Ovary (tissue), 9 donors: Measurements from ENCODE around the gene STX11. TPM values are rescaled to one million over a fixed set of nuclear protein-coding genes. Genes with fewer than 3 reads are reported as not detected.
A peak's percentile ranks its signal among the peaks of the same experiment; 100 is the strongest.

ENCODE experiments used
- DNase-seq, 5 donors: peaks; one replicate each; pipeline ENCODE4 v3.0.0-alpha.2; 2019 to 2020
- H3K27ac ChIP-seq, 2 donors: fragments of 200-600 bp; one replicate each; pipeline versions ENCODE4 v1.5.1 to v1.8.0; 2019 to 2022
- H3K27me3 ChIP-seq: fragments of 200-600 bp; one replicate; pipeline ENCODE4 v1.8.0; 2022
- H3K36me3 ChIP-seq: fragments of 200-600 bp; sonication (generic); one replicate; pipeline ENCODE4 v1.5.1; 2019
- H3K4me1 ChIP-seq: one replicate; pipeline ENCODE4 v1.8.1; 2013; ENCODE audit warnings: mild to moderate bottlenecking, moderate library complexity; ENCODE audit not compliant: insufficient read depth
- H3K4me3 ChIP-seq: fragments of 200-600 bp; sonication (generic); one replicate; pipeline ENCODE4 v1.5.1; 2017
- H3K9me3 ChIP-seq, 2 donors: fragments of 200-600 bp in 1 of 2; sonication (generic) in 1 of 2; one replicate each; pipeline versions ENCODE4 v1.5.1 to v1.8.1; 2013 to 2019; ENCODE audit warnings: mild to moderate bottlenecking in 1 of 2, moderate library complexity in 1 of 2
- EP300 ChIP-seq: sonication (generic); formaldehyde crosslinking; IDR thresholded peaks from one replicate; pipeline ENCODE4 v1.6.1; 2017; ENCODE audit warnings: antibody characterized with exemption
- POLR2A ChIP-seq: fragments of 450-650 bp; IDR thresholded peaks from one replicate; pipeline ENCODE4 v1.6.1; 2017; ENCODE audit warnings: antibody characterized with exemption, mild to moderate bottlenecking, moderate library complexity
- WGBS, 3 donors: extraction: QIAGEN DNeasy Blood & Tissue Kit in 1 of 3; methylation state at CpG; one replicate each; pipeline versions ENCODE4 v1.1.5 to v1.1.7; 2013 to 2017; 5-methylcytosine and 5-hydroxymethylcytosine counted together
- intact Hi-C, 4 donors: fragments of 100-400 bp; cut with DNase I; formaldehyde crosslinking; loops; one replicate each; pipeline versions ENCODE4 v1.11.0 to v1.15.1; 2022 to 2023
- polyA plus RNA-seq, 2 donors: library from polyadenylated mRNA; stranded (reverse); fragments of 200-250 nt in 1 of 2; fragments of 350-450 nt in 1 of 2; fragmentation: Illumina TruSeq in 1 of 2; extraction: RNeasy Lipid Tissue Mini Kit (QIAGEN cat#74804) in 1 of 2; gene quantifications; one replicate each; pipeline ENCODE4 v1.2.3, GENCODE V29; 2013 to 2014
- total RNA-seq, 7 donors: library from RNA; depleted of rRNA in 2 of 7; stranded (reverse); fragments of >200 nt in 2 of 7; fragmentation: NEBNext Ultra II Directional in 3 of 7; extraction: Animal tissue kit (Norgen Biotek cat#: 25700) in 3 of 7; gene quantifications; one replicate each; pipeline versions ENCODE4 v1.1.0 to v1.2.4, GENCODE V29; 2016 to 2023
- TF ChIP-seq, protein P1 (sequence below), 3 donors: fragments of 450-650 bp in 2 of 3; fragments of 200-600 bp in 1 of 3; IDR thresholded peaks; one replicate each; pipeline versions ENCODE4 v1.5.1 to v1.8.0; 2016 to 2022; ENCODE audit warnings: antibody characterized with exemption in 3 of 3, mild to moderate bottlenecking in 1 of 3
- donor health status: DM: no; HTN: no; CAD: no; lungs with moderate emphysema.
- donor health status: DM: no; HTN: no; CAD: no.
- donor health status: Bipolar disorder and iron deficiency.
- donor health status: DM: yes; HTN: yes; CAD: no.
- donor health status: DM: no; HTN: no; CAD: no.
- donor health status: DM: yes; HTN: yes; CAD: no.

The STX11 gene
- total and polyA plus RNA-seq, 9 donors, result 0.45 to 6.0 (median 1.7) TPM

DNA sequence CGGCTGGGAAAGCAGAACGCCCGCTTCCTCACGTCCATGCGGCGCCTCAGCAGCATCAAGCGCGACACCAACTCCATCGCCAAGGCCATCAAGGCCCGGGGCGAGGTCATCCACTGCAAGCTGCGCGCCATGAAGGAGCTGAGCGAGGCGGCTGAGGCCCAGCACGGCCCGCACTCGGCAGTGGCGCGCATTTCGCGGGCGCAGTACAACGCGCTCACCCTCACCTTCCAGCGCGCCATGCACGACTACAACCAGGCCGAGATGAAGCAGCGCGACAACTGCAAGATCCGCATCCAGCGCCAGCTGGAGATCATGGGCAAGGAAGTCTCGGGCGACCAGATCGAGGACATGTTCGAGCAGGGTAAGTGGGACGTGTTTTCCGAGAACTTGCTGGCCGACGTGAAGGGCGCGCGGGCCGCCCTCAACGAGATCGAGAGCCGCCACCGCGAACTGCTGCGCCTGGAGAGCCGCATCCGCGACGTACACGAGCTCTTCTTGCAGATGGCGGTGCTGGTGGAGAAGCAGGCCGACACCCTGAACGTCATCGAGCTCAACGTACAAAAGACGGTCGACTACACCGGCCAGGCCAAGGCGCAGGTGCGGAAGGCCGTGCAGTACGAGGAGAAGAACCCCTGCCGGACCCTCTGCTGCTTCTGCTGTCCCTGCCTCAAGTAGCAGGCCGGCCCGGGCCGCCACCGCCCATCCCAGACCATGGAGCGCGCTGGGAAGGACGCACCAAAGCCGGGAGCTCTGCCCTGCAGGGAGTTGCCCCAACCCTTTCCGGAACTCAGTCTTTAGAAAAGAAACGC, 36.7 kb downstream of the STX11 start:
- DNase-seq, result no peak
- no peaks in the 10 kb centered on the region for H3K4me1 ChIP-seq
- TF ChIP-seq POLR2A (no peak), EP300 (no peak)
- TF ChIP-seq, protein P1, sequence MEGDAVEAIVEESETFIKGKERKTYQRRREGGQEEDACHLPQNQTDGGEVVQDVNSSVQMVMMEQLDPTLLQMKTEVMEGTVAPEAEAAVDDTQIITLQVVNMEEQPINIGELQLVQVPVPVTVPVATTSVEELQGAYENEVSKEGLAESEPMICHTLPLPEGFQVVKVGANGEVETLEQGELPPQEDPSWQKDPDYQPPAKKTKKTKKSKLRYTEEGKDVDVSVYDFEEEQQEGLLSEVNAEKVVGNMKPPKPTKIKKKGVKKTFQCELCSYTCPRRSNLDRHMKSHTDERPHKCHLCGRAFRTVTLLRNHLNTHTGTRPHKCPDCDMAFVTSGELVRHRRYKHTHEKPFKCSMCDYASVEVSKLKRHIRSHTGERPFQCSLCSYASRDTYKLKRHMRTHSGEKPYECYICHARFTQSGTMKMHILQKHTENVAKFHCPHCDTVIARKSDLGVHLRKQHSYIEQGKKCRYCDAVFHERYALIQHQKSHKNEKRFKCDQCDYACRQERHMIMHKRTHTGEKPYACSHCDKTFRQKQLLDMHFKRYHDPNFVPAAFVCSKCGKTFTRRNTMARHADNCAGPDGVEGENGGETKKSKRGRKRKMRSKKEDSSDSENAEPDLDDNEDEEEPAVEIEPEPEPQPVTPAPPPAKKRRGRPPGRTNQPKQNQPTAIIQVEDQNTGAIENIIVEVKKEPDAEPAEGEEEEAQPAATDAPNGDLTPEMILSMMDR (IDR thresholded peaks at IDR 0.05), result no peak
- 72 to 87% (median 78%) methylated on average over 79 of the region's 79 CpGs for WGBS, 3 donors
- intact Hi-C loops, result no loop called here
- H3K27me3 ChIP-seq, result no peaks in the 10 kb centered on the region
- no peak overlapping the region for H3K4me3 ChIP-seq
- H3K9me3 ChIP-seq, result no peaks in the 10 kb centered on the region
- no peaks in the 10 kb centered on the region for H3K36me3 ChIP-seq
- H3K27ac ChIP-seq, result no peak overlapping the region

DNA sequence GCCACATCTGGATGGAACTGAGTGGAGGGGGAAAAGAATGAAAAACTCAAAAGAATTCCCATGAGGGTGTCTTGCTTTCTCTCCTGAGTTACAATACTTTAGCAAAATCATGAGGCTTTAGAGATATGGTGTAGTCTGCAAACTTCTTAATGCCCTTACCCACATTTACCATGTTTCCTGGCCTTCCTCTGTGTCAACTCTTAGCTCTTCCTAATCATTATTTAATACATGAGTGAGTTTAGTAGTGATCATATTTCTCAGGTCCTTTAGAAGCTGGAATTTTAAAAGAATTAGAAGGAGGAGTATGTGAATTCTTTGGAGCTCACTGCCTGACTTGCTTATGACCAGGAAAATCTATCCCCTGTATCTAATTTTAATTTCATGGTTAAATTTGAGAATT, 39.0 kb downstream of the STX11 start:
- Histone ChIP-seq H3K4me1 (no peaks in the 10 kb centered on the region), H3K27ac (no peak overlapping the region), H3K27me3 (no peaks in the 10 kb centered on the region), H3K9me3 (no peaks in the 10 kb centered on the region), H3K36me3 (no peaks in the 10 kb centered on the region), H3K4me3 (no peak overlapping the region)
- no peak for DNase-seq
- intact Hi-C loops, result no loop called here
- TF ChIP-seq, protein P1 (IDR thresholded peaks at IDR 0.05), result no peak
- TF ChIP-seq EP300 (no peak), POLR2A (no peak)

DNA sequence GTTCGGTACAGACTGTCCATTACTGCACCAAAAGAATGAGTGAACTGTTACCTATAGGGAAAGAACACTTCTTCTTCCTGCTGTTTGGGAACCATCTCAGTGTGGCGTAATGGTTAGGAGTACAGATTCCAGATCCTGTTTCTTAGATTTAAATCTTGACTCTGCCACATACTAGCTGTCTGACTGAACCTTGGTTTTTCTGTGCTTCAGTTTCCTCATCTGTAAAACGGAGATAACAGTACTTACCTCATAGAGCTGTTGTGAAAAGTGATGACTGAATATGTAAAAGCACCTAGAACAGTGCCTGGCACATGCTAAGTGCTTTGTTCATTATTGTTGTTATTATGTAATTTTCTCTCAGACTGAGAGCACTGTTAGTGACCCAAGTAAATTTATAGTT, 39.8 kb downstream of the STX11 start:
- H3K9me3 ChIP-seq, result no peaks in the 10 kb centered on the region
- no peaks in the 10 kb centered on the region for H3K27me3 ChIP-seq
- H3K4me3 ChIP-seq, result no peak overlapping the region
- H3K27ac ChIP-seq, result no peak overlapping the region
- TF ChIP-seq, protein P1 (IDR thresholded peaks at IDR 0.05), result no peak
- TF ChIP-seq EP300 (no peak), POLR2A (no peak)
- no peaks in the 10 kb centered on the region for H3K4me1 ChIP-seq
- no peak for DNase-seq
- intact Hi-C loops, result no loop called here
- H3K36me3 ChIP-seq, result no peaks in the 10 kb centered on the region
- 90 to 92% (median 90%) methylated on average over 3 of the region's 3 CpGs for WGBS, 3 donors

DNA sequence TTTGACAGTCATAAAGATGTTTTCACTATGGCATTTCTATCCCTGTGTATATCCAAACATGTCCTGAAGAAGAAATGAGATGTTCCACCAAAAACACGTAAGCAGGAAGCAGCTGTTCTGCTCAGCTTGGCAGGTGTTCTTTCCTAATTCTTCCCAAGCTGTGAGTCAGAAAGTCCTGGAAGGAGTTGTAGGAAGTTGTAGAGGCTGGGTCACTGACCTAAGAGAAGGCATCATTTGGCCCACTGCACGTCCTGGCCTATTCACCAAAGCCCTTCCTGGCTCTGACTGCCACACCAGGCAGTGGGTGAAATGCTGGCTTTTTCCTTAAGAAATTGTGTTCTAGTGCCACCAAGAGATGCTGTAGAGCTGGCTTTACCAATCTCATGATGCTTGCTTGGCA, 40.3 kb downstream of the STX11 start:
- no peak overlapping the region for H3K4me3 ChIP-seq
- 4 to 14% (median 6%) methylated on average over 2 of the region's 2 CpGs for WGBS, 3 donors
- no peaks in the 10 kb centered on the region for H3K9me3 ChIP-seq
- TF ChIP-seq EP300 (no peak), POLR2A (no peak)
- TF ChIP-seq, protein P1 (IDR thresholded peaks at IDR 0.05), result no peak
- H3K27ac ChIP-seq, result no peak overlapping the region
- no peaks in the 10 kb centered on the region for H3K4me1 ChIP-seq
- peak in 1 of 5 donors; percentile 25 for DNase-seq
- no peaks in the 10 kb centered on the region for H3K27me3 ChIP-seq
- intact Hi-C loops, result no loop called here
- H3K36me3 ChIP-seq, result no peaks in the 10 kb centered on the region
